DMS79 (cell line): ENCODE measurements around the gene CLCN7.

Source experiments
- DNase-seq: peaks from one replicate; lab custom pipeline; 2025; lab: John Stamatoyannopoulos, UW

CLCN7 gene

GRCh38 chr16:1401758-1402154, 73.1 kb downstream of the CLCN7 start:
- no peak for DNase-seq

- DNase-seq: no peak
These were observed 73.6 kb downstream of the CLCN7 start for GRCh38 chr16:1401061-1401757.

- DNase-seq: no peak
These were observed 75.8 kb downstream of the CLCN7 start for GRCh38 chr16:1398826-1399581.

GRCh38 chr16:1398351-1398750, 76.5 kb downstream of the CLCN7 start:
- DNase-seq: no peak

- DNase-seq: no peak
These were observed 77.0 kb downstream of the CLCN7 start for GRCh38 chr16:1397779-1398178.

- DNase-seq: no peak
These were observed 79.3 kb downstream of the CLCN7 start for GRCh38 chr16:1395444-1396031.
